Liver (tissue), 9 donors: ENCODE measurements around the gene SGPP2. TPM values are rescaled to one million over a fixed set of nuclear protein-coding genes. Genes with fewer than 3 reads are reported as not detected.

ENCODE experiments used
- DNase-seq: peaks from one replicate; pipeline ENCODE4 v3.0.0-alpha.2; 2017; ENCODE audit warnings: low spot score
- H3K27ac ChIP-seq, 2 donors: one replicate each; pipeline ENCODE4 v1.7.0; 2013; ENCODE audit warnings: inconsistent platforms in 2 of 2, low read length in 2 of 2, control low read depth in 1 of 2, low read depth in 1 of 2, mild to moderate bottlenecking in 1 of 2
- H3K27me3 ChIP-seq, 4 donors: one replicate each; pipeline versions ENCODE4 v1.6.1 to v1.7.0; 2013; ENCODE audit warnings: low read length in 3 of 4, inconsistent platforms in 1 of 4, mild to moderate bottlenecking in 1 of 4, moderate library complexity in 1 of 4; ENCODE audit not compliant: control insufficient read depth in 4 of 4, insufficient read depth in 4 of 4
- H3K36me3 ChIP-seq, 4 donors: one replicate each; pipeline versions ENCODE4 v1.6.1 to v1.7.0; 2013; ENCODE audit warnings: low read length in 3 of 4, mild to moderate bottlenecking in 3 of 4, low read depth in 1 of 4, moderate library complexity in 1 of 4; ENCODE audit not compliant: control insufficient read depth in 4 of 4, insufficient read depth in 3 of 4
- H3K4me1 ChIP-seq, 4 donors: one replicate each; pipeline versions ENCODE4 v1.6.1 to v1.7.0; 2013; ENCODE audit warnings: low read length in 3 of 4, mild to moderate bottlenecking in 3 of 4, moderate library complexity in 1 of 4; ENCODE audit not compliant: control insufficient read depth in 4 of 4, insufficient read depth in 4 of 4
- H3K4me3 ChIP-seq, 3 donors: one replicate each; pipeline versions ENCODE4 v1.6.1 to v1.7.0; 2013; ENCODE audit warnings: low read length in 3 of 3, control low read depth in 1 of 3, low read depth in 1 of 3, mild to moderate bottlenecking in 1 of 3
- H3K9ac ChIP-seq, 2 donors: one replicate each; pipeline ENCODE4 v1.7.0; 2013; ENCODE audit warnings: low read length in 2 of 2, mild to moderate bottlenecking in 2 of 2, moderate library complexity in 2 of 2, control low read depth in 1 of 2, low read depth in 1 of 2
- H3K9me3 ChIP-seq, 4 donors: one replicate each; pipeline versions ENCODE4 v1.6.1 to v1.7.0; 2013; ENCODE audit warnings: low read length in 3 of 4; ENCODE audit not compliant: control insufficient read depth in 4 of 4
- EGR1 ChIP-seq, 2 donors: IDR thresholded peaks; 2 replicates each; pipeline ENCODE4 v1.6.1; 2016 to 2018; ENCODE audit warnings: antibody characterized with exemption in 2 of 2, low read depth in 2 of 2
- GABPA ChIP-seq, 2 donors: IDR thresholded peaks in 1 of 2; conservative IDR thresholded peaks in 1 of 2; 2 replicates each; pipeline ENCODE4 v1.6.1; 2016; ENCODE audit warnings: antibody characterized with exemption in 2 of 2, mild to moderate bottlenecking in 1 of 2, moderate library complexity in 1 of 2
- RAD21 ChIP-seq, 2 donors: IDR thresholded peaks; 2 replicates each; pipeline ENCODE4 v1.6.1; 2016; ENCODE audit warnings: antibody characterized with exemption in 2 of 2, mild to moderate bottlenecking in 2 of 2
- RXRA ChIP-seq, 2 donors: IDR thresholded peaks; 2 replicates each; pipeline ENCODE4 v1.6.1; 2017 to 2018; ENCODE audit warnings: antibody characterized with exemption in 2 of 2, mild to moderate bottlenecking in 1 of 2
- SP1 ChIP-seq: IDR thresholded peaks from 2 replicates; pipeline ENCODE4 v1.6.1; 2018; ENCODE audit warnings: antibody characterized with exemption, mild to moderate bottlenecking
- TAF1 ChIP-seq: conservative IDR thresholded peaks from 2 replicates; pipeline ENCODE4 v1.6.1; 2016; ENCODE audit warnings: antibody characterized with exemption, mild to moderate bottlenecking
- YY1 ChIP-seq: IDR thresholded peaks from 2 replicates; pipeline ENCODE4 v1.6.1; 2016; ENCODE audit warnings: antibody characterized with exemption, mild to moderate bottlenecking
- WGBS: extraction: QIAGEN DNeasy Blood & Tissue Kit; methylation state at CpG from one replicate; pipeline ENCODE4 v1.1.7; 2013; 5-methylcytosine and 5-hydroxymethylcytosine counted together
- polyA plus RNA-seq, 2 donors: library from polyadenylated mRNA; stranded (reverse) in 1 of 2; unstranded in 1 of 2; fragments of 200-250 nt in 1 of 2; fragments of >200 nt in 1 of 2; fragmentation: Nextera tagmentation in 1 of 2; extraction: Ambion mirVana in 1 of 2; gene quantifications; one replicate each; pipeline versions ENCODE4 v1.2.1 to v1.2.3, GENCODE V29; 2013 to 2015
- total RNA-seq, 2 donors: library from RNA; depleted of rRNA; stranded (reverse); fragments of >200 nt; gene quantifications; one replicate each; pipeline ENCODE4 v1.2.3, GENCODE V29; 2014
- TF ChIP-seq, protein P1 (sequence below): IDR thresholded peaks from 2 replicates; pipeline ENCODE4 v1.6.1; 2016; ENCODE audit warnings: antibody characterized with exemption, mild to moderate bottlenecking
- TF ChIP-seq, protein P2 (sequence below): IDR thresholded peaks from 2 replicates; pipeline ENCODE4 v1.6.1; 2016; ENCODE audit warnings: antibody characterized with exemption
- donor health status: healthy.
- donor health status: healthy.
- donor health status: healthy.
- donor health status: healthy.
- donor health status: healthy.

The SGPP2 gene
- total and polyA plus RNA-seq, 4 donors: 0.16 to 0.33 (median 0.31) TPM; not detected in 1

DNA sequence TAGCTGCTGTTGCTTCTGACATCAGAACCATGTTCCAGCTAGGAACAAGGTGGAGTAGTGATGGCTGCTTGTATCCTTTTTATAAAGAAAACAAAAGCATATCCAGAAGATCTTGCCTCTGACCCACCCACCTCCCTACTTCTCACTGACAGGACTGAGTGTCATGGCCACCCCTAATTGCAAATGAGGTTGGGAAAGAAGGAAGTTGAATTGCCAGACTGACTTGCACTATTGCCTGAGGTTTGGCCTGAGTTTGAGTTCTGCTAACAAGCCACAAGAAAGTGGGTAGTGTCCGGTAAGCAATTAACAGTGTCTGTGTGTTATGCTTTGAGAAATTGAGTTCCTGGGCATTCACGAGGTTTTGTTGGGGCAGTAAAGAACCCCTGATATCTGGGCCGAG lies 22.8 kb downstream of the SGPP2 start:
- DNase-seq: no peak
- H3K9ac ChIP-seq: no peak overlapping the region
- H3K36me3 ChIP-seq: no peaks in the 10 kb centered on the region
- no peak overlapping the region for H3K27ac ChIP-seq
- no peaks in the 10 kb centered on the region for H3K27me3 ChIP-seq
- 79% methylated on average over 3 of the region's 3 CpGs for WGBS
- H3K4me3 ChIP-seq: no peak overlapping the region
- TF ChIP-seq TAF1: no peak
- no peak for TF ChIP-seq SP1
- TF ChIP-seq, protein P1, sequence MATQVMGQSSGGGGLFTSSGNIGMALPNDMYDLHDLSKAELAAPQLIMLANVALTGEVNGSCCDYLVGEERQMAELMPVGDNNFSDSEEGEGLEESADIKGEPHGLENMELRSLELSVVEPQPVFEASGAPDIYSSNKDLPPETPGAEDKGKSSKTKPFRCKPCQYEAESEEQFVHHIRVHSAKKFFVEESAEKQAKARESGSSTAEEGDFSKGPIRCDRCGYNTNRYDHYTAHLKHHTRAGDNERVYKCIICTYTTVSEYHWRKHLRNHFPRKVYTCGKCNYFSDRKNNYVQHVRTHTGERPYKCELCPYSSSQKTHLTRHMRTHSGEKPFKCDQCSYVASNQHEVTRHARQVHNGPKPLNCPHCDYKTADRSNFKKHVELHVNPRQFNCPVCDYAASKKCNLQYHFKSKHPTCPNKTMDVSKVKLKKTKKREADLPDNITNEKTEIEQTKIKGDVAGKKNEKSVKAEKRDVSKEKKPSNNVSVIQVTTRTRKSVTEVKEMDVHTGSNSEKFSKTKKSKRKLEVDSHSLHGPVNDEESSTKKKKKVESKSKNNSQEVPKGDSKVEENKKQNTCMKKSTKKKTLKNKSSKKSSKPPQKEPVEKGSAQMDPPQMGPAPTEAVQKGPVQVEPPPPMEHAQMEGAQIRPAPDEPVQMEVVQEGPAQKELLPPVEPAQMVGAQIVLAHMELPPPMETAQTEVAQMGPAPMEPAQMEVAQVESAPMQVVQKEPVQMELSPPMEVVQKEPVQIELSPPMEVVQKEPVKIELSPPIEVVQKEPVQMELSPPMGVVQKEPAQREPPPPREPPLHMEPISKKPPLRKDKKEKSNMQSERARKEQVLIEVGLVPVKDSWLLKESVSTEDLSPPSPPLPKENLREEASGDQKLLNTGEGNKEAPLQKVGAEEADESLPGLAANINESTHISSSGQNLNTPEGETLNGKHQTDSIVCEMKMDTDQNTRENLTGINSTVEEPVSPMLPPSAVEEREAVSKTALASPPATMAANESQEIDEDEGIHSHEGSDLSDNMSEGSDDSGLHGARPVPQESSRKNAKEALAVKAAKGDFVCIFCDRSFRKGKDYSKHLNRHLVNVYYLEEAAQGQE: no peak
- TF ChIP-seq GABPA (IDR thresholded peaks at IDR 0.05 in 1 of 2, conservative IDR thresholded peaks at IDR 0.05 in 1 of 2): no peak
- TF ChIP-seq, protein P2, sequence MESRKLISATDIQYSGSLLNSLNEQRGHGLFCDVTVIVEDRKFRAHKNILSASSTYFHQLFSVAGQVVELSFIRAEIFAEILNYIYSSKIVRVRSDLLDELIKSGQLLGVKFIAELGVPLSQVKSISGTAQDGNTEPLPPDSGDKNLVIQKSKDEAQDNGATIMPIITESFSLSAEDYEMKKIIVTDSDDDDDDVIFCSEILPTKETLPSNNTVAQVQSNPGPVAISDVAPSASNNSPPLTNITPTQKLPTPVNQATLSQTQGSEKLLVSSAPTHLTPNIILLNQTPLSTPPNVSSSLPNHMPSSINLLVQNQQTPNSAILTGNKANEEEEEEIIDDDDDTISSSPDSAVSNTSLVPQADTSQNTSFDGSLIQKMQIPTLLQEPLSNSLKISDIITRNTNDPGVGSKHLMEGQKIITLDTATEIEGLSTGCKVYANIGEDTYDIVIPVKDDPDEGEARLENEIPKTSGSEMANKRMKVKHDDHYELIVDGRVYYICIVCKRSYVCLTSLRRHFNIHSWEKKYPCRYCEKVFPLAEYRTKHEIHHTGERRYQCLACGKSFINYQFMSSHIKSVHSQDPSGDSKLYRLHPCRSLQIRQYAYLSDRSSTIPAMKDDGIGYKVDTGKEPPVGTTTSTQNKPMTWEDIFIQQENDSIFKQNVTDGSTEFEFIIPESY: no peak
- no peak for TF ChIP-seq EGR1 (IDR thresholded peaks at IDR 0.05; ENCODE audit: low read depth in 2 of 2)
- H3K9me3 ChIP-seq: no peaks in the 10 kb centered on the region
- no peaks in the 10 kb centered on the region for H3K4me1 ChIP-seq

DNA sequence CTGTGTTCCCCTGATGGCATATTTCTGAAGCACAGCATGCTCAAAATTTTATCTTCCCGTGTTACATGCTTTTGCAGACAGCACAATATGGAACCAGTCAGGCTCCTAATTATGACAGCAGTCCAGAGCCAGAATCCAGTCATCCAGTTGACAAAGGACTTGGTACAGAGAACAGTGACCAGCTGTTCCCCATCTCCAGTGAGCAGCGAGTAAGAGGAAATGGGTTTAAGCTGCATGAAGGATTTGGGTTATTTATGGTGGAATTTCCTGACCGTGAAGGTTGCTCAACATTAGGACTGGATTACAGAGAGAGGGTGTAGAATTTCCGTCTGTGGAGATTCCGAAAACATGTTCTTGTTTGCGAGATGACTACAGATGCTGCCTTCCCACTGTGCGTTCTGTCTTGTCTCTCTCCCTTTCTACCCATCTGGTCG lies 24.4 kb downstream of the SGPP2 start:
- H3K9me3 ChIP-seq: no peaks in the 10 kb centered on the region
- peaks cover 0 to 5% (median 0%) of the 10 kb centered on the region in 4 donors for H3K27me3 ChIP-seq
- no peak overlapping the region for H3K9ac ChIP-seq
- WGBS: 51% methylated on average over 8 of the region's 8 CpGs
- no peaks in the 10 kb centered on the region for H3K36me3 ChIP-seq
- H3K27ac ChIP-seq: peak overlapping the region in 1 of 2 donors; percentile 31
- DNase-seq: no peak
- no peak overlapping the region for H3K4me3 ChIP-seq
- no peaks in the 10 kb centered on the region for H3K4me1 ChIP-seq
- TF ChIP-seq YY1: peak; percentile 12
- no peak for TF ChIP-seq RAD21 (IDR thresholded peaks at IDR 0.05)
- peak in 1 of 2 donors; percentile 18 for TF ChIP-seq RXRA (IDR thresholded peaks at IDR 0.05)
- TF ChIP-seq, protein P1: no peak
